Keratinocyte (primary cell): Measurements from ENCODE around the gene FNDC1. TPM values are rescaled to one million over a fixed set of nuclear protein-coding genes. Genes with fewer than 3 reads are reported as not detected.

ENCODE experiments used
- DNase-seq: peaks from one replicate; pipeline ENCODE4 v3.0.0-alpha.2; 2011; ENCODE audit warnings: low read depth, missing footprints, low spot score
- FAIRE-seq: peaks from 2 replicates; lab custom pipeline; 2011; peaks lifted over from hg19 to GRCh38; lab: Jason Lieb, UNC
- H2AFZ ChIP-seq: 2 replicates; pipeline ENCODE4 v1.6.0; 2012; ENCODE audit warnings: low read length, control low read depth, inconsistent platforms; ENCODE audit not compliant: control insufficient read depth
- H3K27ac ChIP-seq: 2 replicates; pipeline ENCODE4 v1.5.1; 2011; ENCODE audit warnings: low read length; ENCODE audit not compliant: control insufficient read depth, insufficient read depth
- H3K27me3 ChIP-seq: 3 replicates; pipeline ENCODE4 v1.6.0; 2011; ENCODE audit warnings: low read length; ENCODE audit not compliant: control insufficient read depth, insufficient read depth; ENCODE audit errors: extremely low read depth
- H3K36me3 ChIP-seq, 2 experiments: 2 replicates in 1 of 2; 3 replicates in 1 of 2; pipeline ENCODE4 v1.5.1; 2011; ENCODE audit warnings: low read length in 2 of 2, mild to moderate bottlenecking in 1 of 2; ENCODE audit not compliant: control insufficient read depth in 2 of 2, insufficient read depth in 2 of 2; ENCODE audit errors: extremely low read depth in 1 of 2
- H3K4me1 ChIP-seq: 3 replicates; pipeline ENCODE4 v1.5.1; 2011; ENCODE audit warnings: low read length; ENCODE audit not compliant: control insufficient read depth, insufficient read depth; ENCODE audit errors: extremely low read depth
- H3K4me2 ChIP-seq: 3 replicates; pipeline ENCODE4 v1.6.0; 2011; ENCODE audit warnings: low read depth, low read length; ENCODE audit not compliant: control insufficient read depth, insufficient read depth; ENCODE audit errors: extremely low read depth
- H3K4me3 ChIP-seq, 3 experiments: fragments of 200-600 bp in 1 of 3; sonication (generic) in 1 of 3; 2 replicates in 2 of 3; 3 replicates in 1 of 3; pipeline ENCODE4 v1.5.1; 2011 to 2016; ENCODE audit warnings: low read length in 3 of 3, mild to moderate bottlenecking in 3 of 3, control low read depth in 2 of 3, inconsistent platforms in 1 of 3, low read depth in 1 of 3, mixed read lengths in 1 of 3, mixed run types in 1 of 3, moderate library complexity in 1 of 3; ENCODE audit not compliant: control insufficient read depth in 2 of 3, insufficient read depth in 2 of 3; ENCODE audit errors: extremely low read depth in 1 of 3
- H3K79me2 ChIP-seq: 2 replicates; pipeline ENCODE4 v1.6.0; 2012; ENCODE audit warnings: low read length; ENCODE audit not compliant: control insufficient read depth, insufficient read depth
- H3K9ac ChIP-seq: 3 replicates; pipeline ENCODE4 v1.6.0; 2011; ENCODE audit warnings: low read length; ENCODE audit not compliant: control insufficient read depth, insufficient read depth; ENCODE audit errors: extremely low read depth
- H3K9me1 ChIP-seq: 3 replicates; pipeline ENCODE4 v1.6.0; 2011; ENCODE audit warnings: low read length; ENCODE audit not compliant: control insufficient read depth, insufficient read depth; ENCODE audit errors: extremely low read depth
- H3K9me3 ChIP-seq: 2 replicates; pipeline ENCODE4 v1.5.1; 2012; ENCODE audit warnings: low read depth, low read length; ENCODE audit not compliant: control insufficient read depth
- H4K20me1 ChIP-seq: 3 replicates; pipeline ENCODE4 v1.6.0; 2011; ENCODE audit warnings: low read length; ENCODE audit not compliant: control insufficient read depth, insufficient read depth; ENCODE audit errors: extremely low read depth
- CTCF ChIP-seq, 3 experiments: IDR thresholded peaks in 1 of 3; conservative IDR thresholded peaks in 1 of 3; optimal IDR thresholded peaks in 1 of 3; 2 replicates in 2 of 3; 3 replicates in 1 of 3; pipeline versions ENCODE3 to v1.5.1; 2011; ENCODE audit warnings: low read length in 3 of 3, mild to moderate bottlenecking in 3 of 3, moderate library complexity in 2 of 3, control low read depth in 1 of 3, inconsistent platforms in 1 of 3; ENCODE audit not compliant: insufficient read depth in 2 of 3; ENCODE audit errors: extremely low read depth in 1 of 3
- EZH2 ChIP-seq: IDR thresholded peaks from one replicate; pipeline ENCODE4 v1.6.1; 2012; ENCODE audit warnings: inconsistent platforms, mild to moderate bottlenecking, low read length, moderate library complexity
- dilution Hi-C: fragments of 300-500 bp; cut with MboI; formaldehyde crosslinking; loops from one replicate; pipeline ENCODE4 v1.7.0; 2020; ENCODE audit warnings: low sequenced_read_pairs; ENCODE audit not compliant: extremely low pct_ligation_motif_present
- polyA plus RNA-seq, 5 experiments: library from polyadenylated mRNA; depleted of rRNA in 3 of 5; stranded (reverse) in 3 of 5; stranded (forward) in 1 of 5; unstranded in 1 of 5; fragments of >200 nt; gene quantifications; 1 replicate in 1 of 5; 2 replicates in 3 of 5; 3 replicates in 1 of 5; pipeline versions ENCODE4 v1.2.1 to v1.2.3, GENCODE V29; 2011 to 2012; ENCODE audit warnings: missing spikeins in 2 of 5, low read depth in 1 of 5, low replicate concordance in 1 of 5

FNDC1 gene
- polyA plus RNA-seq, 1 donor (not counting 4 experiments of a cell fraction or from before 2014, with no cell fraction given): not detected

- TF ChIP-seq CTCF (optimal IDR thresholded peaks at IDR 0.05 in 1 of 3, IDR thresholded peaks at IDR 0.05 in 1 of 3, conservative IDR thresholded peaks at IDR 0.05 in 1 of 3; ENCODE audit: extremely low read depth in 1 of 3, insufficient read depth in 2 of 3, low read length in 3 of 3): no peak
- TF ChIP-seq EZH2: no peak
- DNase-seq: no peak
- no peaks in the 10 kb centered on the region for H3K36me3 ChIP-seq
- H4K20me1 ChIP-seq: no peaks in the 10 kb centered on the region
- no peak overlapping the region for H3K9ac ChIP-seq
- no peaks in the 10 kb centered on the region for H3K79me2 ChIP-seq
- no peak overlapping the region for H3K4me2 ChIP-seq
- no peak overlapping the region for H2AFZ ChIP-seq
- peaks cover 4% of the 10 kb centered on the region for H3K27me3 ChIP-seq
- H3K4me3 ChIP-seq: no peak overlapping the region
- FAIRE-seq: no peak
- no peaks in the 10 kb centered on the region for H3K9me1 ChIP-seq
- dilution Hi-C loops: no loop called here
- H3K27ac ChIP-seq: no peak overlapping the region
- H3K9me3 ChIP-seq: no peaks in the 10 kb centered on the region
- peaks cover 16% of the 10 kb centered on the region for H3K4me1 ChIP-seq
These were observed 109.4 kb downstream of the FNDC1 start for GRCh38 chr6:159278626-159279025.

GRCh38 chr6:159279790-159280277 is 110.6 kb downstream of the FNDC1 start:
- Histone ChIP-seq H3K27ac (no peak overlapping the region), H3K27me3 (peaks cover 4% of the 10 kb centered on the region), H3K4me3 (no peak overlapping the region), H3K9me1 (no peaks in the 10 kb centered on the region), H3K9me3 (no peaks in the 10 kb centered on the region), H2AFZ (no peak overlapping the region), H3K9ac (no peak overlapping the region), H3K4me1 (peaks cover 16% of the 10 kb centered on the region), H3K36me3 (no peaks in the 10 kb centered on the region), H4K20me1 (no peaks in the 10 kb centered on the region), H3K79me2 (no peaks in the 10 kb centered on the region), H3K4me2 (peak overlapping the region; percentile 26)
- TF ChIP-seq EZH2 (no peak), CTCF (optimal IDR thresholded peaks at IDR 0.05 in 1 of 3, IDR thresholded peaks at IDR 0.05 in 1 of 3, conservative IDR thresholded peaks at IDR 0.05 in 1 of 3; ENCODE audit: extremely low read depth in 1 of 3, insufficient read depth in 2 of 3, low read length in 3 of 3) (no peak)
- FAIRE-seq: peak; percentile 95
- dilution Hi-C loops: no loop called here
- peak; percentile 99 for DNase-seq
